Retina (tissue), 1 donor: Measurements from ENCODE around the gene UVSSA.
"Not testable (repeated sequence)": the region's sequence is repeated elsewhere in the genome, so short reads cannot be mapped to it uniquely, and the experiment has no call there.

ENCODE experiments used
- DNase-seq: peaks from one replicate; pipeline ENCODE4 v3.0.0-alpha.2; 2016

The UVSSA gene

GRCh38 chr4:1378559-1379231, 31.7 kb downstream of the UVSSA start:
- no peak for DNase-seq

DNA sequence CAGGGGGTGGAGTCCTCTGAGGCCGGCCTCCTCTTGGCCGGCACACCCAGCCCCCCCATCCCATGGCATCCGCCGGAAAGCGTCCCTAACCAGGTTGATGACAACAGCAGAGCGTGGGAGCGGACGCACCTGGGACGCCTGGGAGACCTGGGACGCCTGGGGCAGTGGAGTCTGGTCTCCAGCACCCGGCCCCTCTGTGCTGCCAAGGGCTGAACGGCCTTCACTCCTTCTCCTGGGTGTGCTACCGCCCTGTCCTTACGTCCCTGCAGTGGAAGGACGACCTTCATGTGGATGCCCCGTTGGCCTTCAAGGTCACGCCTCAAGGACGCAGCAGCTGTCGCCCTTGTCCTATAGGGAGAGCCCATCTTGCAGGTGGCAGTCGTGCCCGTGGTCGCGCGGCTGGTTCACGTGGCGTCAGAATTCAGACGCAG, 32.4 kb downstream of the UVSSA start:
- no peak for DNase-seq

DNA sequence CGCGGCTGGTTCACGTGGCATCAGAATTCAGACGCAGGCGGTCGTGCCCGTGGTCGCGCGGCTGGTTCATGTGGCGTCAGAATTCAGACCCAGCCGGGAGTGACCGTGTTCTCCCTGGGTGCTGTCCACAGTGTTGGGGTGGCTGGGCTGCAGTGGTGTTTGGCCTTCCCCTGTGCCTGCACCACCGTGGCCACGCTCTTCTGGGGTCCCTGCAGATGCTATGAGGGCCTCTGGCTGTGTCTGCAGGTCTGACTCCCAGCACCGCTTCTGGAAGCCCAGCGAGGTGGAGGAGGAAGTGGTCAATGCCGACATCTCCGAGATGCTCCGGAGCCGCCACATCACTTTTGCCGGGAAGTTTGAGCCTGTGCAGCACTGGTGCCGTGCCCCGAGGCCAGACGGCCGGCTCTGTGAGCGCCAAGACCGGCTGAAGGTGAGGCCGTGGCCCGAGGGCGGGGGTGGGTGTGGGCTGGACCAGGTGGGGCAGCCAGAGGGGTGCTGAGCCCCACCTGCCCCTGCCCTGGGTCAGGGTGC, 32.9 kb downstream of the UVSSA start:
- DNase-seq, result no peak

DNA sequence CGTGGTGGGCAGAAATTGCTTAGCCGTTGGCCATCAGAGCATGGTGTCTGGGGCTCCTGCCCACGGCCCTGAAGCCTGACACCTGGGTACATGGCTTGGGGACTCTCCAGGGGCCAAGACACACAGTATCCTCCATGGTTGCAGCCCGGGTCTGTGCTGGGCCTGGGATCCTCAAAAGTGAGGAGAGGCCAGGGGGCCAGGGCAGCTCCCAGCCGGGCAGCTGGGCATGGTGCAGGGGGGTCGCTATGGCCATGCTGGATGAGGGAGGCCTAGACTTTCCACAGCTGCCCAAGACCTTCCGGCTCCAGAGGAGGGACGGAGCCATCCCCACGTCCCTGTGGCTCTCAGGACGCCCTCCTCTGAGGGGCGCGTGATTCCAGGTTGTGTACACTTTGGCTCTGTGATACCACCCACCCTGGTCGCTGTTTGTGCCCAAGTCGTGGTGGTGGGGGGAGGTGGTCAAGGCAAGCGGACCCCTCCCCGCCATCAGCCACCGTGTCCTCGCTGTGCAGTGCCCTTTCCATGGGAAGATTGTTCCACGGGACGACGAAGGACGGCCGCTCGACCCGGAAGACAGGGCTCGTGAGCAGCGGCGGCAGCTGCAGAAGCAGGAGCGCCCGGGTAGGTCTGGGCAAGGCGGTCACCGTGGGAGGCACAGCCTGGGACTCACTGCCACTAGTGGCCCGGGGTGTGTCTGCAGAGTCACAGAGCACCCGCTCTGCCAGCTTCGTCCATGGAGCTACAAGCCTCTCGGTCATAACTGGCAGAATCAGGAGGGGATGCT, 33.6 kb downstream of the UVSSA start:
- no peak for DNase-seq

GRCh38 chr4:1381181-1381621, 34.2 kb downstream of the UVSSA start:
- DNase-seq, result no peak

GRCh38 chr4:1381944-1382541, 35.0 kb downstream of the UVSSA start:
- DNase-seq, result peak; percentile 82

DNA sequence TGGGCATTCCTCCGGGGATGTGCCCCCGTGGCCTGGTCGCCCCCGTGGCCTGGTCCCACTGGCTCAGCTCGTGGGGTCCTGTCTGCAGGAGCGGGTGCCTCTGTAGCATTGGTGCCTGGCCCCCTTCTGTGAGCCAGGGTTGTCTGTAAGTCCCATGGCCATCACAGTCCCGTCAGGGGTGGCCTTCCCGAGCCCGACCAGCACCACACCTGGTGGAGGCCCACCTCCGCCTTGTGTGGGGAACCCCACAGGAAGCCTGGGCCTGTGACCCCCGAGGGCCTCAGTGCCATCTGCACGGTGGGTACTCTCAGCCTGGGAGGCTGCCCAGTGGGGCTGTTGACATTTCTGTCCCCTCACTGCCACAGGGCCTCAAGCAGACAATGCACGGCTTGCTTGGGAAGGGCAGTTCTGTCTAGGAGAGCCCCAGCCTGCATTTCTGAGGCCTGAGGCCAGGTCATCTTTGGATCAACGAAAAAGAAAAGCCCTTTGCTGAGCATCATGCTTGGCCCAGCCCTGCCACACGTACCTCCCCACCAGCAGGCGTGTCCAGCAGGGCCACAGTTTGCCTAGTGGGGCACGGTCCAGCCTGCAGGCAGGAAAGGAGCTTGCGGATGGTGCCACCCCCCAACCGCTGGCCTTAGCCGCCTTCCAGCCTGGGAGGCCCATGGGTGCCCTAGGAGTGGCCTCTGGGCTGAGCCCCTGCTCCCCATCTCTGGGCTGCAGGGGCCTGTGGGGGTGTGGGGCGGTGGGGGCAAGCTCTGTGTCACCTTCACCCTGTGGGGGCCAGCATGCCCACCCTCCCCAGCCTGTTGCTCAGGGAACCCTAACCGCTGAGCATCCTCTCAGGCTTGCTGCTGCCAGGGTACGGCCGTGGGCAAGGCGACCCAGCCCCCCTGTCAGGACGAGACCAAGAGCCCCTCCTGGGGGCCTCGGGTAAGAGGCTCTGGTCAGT, 36.0 kb downstream of the UVSSA start:
- no peak for DNase-seq

DNA sequence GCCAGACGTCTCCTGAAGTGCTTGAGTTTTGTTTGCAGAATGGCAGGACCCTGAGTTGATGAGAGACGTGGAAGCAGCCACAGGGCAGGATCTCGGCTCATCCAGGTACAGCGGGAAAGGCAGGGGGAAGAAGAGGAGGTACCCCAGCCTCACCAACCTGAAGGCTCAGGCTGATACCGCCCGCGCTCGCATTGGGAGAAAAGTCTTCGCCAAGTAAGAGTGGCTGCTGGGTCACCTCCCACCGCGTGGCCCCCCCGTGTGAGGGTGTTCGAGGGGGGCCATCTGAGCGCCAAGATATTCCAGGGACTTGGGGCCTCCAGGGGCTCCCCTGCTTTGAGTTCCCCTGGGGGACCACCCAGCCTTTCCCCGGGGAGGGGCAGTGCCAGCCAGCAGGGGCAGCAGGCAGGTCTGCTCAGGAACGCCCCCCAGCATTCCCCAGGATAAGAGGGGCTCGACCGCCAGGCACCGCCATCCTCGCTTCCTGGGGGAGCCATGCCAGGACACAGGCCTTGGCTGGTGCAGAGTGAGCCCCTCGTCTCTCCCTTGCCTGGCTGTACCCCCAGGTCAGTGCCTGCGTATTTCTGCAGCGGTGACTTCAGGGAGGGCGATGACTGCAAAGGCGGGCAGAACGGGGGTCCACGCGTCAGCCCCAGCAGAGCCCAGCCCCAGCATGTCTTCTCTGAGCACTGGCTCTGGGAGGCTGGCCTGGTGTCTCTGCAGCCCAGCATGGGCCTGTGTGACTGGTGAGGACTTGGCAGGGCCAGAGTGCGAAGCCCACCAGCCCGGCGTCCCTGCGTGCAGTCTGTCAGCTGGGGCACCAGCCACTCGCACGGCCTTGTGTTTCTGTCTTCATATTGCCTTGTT, 37.0 kb downstream of the UVSSA start:
- no peak for DNase-seq

GRCh38 chr4:1384675-1385372, 37.8 kb downstream of the UVSSA start:
- no peak for DNase-seq

DNA sequence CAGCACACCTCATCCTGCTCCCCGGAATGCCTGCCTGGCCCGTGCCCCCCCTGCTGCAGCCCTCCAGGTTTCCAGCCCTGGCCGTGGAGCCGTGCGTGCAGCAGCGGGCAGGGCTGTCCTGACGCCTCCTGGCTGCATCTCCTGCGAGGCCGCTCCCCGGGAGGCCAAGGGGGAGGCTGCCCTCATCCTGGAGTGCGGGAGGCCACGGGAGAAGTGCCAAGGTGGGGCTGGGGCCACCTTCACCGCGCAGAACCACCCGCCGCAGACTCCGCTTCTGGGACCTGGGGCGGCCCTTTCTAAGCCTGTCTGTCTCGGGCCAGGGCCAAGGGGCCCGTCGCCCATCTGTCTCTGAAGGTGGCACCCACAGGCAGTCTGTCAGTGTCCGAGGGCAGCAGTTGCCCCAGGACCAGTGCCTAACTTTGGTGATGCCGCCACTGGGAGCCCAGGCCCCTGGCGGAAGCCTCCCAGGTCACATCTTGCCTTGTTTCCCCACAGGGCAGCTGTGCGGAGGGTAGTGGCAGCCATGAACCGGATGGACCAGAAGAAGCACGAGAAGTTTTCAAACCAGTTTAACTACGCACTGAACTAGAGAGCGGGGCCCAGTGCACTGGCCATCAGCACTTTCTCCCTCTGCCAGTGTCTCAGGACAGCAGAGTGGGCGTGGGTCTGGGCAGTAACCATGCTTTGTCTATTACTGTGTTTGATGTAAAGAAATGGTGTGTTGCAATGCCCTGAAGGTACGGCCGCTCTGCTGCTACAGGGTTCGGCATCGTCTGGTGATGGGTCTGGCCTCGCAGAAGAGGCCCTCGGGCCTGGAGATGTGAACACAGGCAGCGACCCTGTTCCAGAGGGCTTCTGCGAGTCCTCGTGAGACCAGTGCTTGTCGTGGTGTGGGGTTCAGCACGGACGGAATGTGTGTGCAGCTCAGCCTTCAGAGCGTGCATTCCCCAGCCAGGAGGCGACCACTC, 38.6 kb downstream of the UVSSA start:
- no peak for DNase-seq

DNA sequence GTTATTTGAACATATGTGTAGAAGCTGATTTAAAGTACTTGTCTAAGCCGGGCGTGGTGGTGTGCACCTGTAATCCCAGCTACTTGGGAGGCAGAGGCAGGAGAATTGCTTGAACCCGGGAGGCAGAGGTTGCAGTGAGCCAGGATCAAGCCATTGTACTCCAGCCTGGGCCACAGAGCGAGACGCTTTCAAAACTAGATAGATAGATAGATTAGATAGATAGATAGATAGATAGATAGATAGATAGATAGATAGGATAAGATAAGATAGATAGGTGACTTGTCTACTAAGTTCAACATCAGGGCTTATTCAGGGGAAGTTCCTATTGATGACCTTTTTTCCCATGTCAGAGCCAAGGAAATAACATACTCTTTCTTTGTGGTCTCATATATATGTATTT, 46.4 kb downstream of the UVSSA start:
- not testable (repeated sequence) for DNase-seq

DNA sequence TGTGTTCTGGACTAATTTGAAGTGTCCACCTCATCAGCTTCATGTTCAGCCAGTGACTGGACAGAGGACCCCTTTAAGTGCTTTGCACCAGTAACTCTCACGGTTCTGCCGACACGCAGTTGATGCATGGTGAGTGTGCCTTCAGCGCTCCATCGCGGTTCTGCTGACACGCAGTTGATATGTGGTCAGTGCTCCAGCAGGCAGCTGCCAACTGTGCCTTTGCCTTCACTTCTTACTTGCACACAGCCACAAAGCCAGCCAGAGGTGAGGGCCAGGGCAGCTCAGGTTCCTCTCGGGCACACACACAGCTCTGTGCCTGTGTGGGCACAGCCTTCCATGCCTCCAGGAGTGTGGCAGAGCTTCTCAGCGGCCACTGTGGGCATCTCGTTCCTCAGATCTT, 46.9 kb downstream of the UVSSA start:
- no peak for DNase-seq

GRCh38 chr4:1394554-1395388, 47.8 kb downstream of the UVSSA start:
- DNase-seq, result not testable (repeated sequence)

GRCh38 chr4:1395389-1395820, 48.4 kb downstream of the UVSSA start:
- DNase-seq, result not testable (repeated sequence)

DNA sequence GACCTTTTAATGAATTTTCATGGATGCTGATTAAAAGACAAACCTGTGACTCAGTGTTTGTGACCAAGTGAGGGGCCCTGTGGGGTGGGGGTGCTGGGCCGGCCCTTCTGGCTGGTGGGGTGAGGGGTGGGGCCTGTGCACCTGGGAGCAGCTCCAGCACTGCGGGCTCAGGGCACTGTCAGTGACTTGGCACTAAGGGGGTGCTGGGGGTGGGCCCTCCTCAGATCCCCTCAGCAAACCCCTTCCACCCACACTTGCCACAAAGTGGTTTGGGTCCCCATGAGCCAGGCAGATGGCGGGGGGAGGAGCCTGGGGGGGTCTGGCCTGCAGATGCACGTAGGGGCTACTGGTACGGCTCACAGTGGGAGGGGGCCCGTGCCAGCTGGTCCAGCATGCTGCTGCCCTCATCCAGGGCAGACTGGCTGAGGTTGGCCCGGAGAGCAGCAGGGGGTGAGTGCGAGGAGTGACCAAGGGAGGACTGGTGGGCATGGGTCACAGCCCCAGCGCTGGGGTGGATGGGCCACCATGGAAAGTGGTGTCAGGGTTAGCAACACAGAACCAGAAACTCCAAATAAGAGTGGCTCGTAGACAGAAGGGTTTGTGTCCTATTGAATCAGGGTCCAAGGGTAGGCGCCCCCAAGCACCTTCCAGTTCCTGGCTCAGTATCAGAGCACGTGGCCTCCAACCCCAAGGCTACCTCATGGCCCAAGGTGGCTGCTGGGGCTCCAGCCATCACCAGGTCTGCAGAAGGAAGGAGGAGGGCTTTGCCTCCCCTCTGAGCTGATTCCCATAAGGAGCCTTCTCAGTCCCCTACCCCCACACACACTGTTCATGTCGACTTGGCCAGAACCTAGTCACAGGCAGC, 49.2 kb downstream of the UVSSA start:
- DNase-seq, result no peak

DNA sequence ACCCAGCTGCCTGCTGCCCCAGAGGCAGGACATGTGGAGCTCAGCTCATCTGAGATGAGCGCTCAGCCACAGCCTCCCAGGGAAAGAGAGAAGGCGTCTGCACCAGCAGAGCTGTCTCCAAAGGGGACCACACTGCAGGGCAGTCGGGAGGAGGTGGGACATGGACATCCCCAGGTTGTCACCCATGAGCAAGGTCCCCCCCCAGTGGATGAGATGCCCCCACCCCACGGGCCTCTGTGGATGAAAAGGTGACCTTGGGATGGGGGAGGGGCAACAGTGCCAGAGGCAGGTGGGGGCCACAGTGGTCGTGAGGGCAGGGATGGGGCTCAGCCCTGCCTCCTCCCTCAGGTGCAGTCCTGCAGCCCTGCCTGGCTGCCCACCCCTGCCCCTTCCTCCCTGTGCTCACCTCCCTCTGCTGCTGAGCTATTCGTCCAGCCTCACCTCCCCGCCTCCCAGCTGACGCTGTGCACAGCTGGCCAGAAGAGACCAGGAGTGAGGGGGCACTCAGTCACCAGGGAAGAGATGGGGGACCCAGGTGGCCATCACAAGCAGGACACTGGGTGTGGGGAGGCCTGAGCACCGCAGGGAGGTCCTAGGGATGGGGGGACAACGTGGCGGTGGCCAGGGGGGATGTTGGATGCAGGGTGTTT, 49.9 kb downstream of the UVSSA start:
- no peak for DNase-seq
